Measurements from ENCODE around the gene FLVCR1.
"Not testable (repeated sequence)": the region's sequence is repeated elsewhere in the genome, so short reads cannot be mapped to it uniquely, and the experiment has no call there.

Gene FLVCR1

DNA sequence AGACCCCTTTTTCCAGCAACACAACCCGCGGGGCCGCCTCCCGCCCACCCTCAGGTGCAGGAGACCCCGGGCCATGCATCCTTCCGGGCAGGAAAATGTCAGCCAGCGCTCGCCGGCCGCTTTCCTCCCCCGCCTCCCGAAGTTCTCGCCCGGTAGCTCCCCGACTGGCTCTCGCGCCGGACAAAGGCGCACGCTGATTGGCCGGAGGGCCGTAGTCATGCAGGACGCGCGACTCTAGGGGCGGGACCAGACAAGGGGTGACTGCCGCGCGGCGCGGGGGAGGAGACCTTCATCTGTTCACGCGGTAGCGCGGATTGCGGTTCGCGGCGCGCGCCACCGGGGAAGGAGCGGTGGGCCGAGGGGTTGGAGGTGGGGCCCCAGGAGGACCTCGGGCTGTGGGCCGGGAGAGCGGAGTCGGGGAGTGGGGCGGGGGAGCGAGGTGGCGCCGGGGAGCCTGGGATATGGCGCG lies at the start of gene FLVCR1:
Gene FLVCR1, plus strand, starts transcription at position 284 of the 469 bp plus-strand sequence. Its CDS starts 178 bp downstream, at position 462.
- DNase-seq (ENCODE audit: low read depth in 2 of 2): peak; percentile 95 to 96

DNA sequence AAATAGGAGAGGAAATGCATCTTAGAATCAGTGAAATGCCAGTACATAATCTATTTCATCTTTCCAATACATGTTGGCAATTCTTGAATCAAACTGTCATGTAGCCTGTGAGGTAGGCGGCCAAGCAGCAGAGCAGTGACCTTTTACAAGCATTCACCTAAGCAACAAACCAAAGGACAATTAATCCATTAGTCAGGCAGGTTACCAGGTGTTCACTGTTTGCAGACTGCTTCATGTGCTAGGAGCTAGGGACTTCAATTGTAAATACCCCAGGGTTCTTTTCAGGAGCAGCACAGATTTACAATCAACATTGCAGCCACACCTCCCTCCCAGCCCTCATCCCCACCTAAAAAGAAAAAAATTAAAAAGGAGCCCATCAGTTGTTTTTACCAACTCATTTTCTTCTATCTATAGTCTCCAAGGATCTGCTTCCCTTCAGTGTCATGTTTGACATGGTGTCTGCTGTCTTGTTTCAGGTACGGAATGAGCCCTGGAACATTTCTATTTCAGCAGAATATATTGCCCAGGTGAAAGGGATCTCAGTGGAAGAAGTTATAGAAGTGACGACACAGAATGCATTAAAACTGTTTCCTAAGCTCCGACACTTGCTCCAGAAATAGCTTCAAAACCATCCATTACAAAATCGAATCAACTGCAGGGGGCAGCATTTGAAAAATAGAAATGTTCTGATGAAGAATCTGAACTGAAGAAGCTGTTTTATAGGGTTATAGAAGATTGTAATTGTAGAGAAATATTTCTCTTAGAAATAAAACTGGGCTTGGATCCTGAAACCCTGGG lies 43.3 kb upstream of the FLVCR1 start:
- DNase-seq (ENCODE audit: low read depth in 2 of 2): no peak

- no peak for DNase-seq (ENCODE audit: low read depth in 2 of 2)
Observed at GRCh38 chr1:212816567-212817278, 41.4 kb upstream of the FLVCR1 start.

DNA sequence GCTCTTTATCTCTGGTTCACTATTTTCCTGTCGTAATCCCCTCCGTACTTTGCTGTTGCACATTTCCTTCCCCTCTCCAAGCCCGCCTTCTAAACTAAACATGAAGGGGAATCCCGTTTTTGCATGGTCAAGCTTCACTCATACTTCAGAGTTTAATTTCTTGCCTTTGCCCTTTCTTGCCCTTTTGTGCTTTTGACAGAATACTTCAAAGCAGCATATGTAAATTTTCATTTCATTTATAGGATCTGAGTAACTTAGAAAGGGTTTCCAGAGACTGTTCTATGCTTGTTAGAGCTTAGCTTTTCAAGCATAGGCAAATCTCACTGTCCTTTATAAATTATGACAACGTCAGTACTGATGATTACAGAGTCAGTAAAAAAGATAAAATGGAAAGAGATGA lies 38.3 kb upstream of the FLVCR1 start:
- no peak for DNase-seq (ENCODE audit: low read depth in 2 of 2)

DNA sequence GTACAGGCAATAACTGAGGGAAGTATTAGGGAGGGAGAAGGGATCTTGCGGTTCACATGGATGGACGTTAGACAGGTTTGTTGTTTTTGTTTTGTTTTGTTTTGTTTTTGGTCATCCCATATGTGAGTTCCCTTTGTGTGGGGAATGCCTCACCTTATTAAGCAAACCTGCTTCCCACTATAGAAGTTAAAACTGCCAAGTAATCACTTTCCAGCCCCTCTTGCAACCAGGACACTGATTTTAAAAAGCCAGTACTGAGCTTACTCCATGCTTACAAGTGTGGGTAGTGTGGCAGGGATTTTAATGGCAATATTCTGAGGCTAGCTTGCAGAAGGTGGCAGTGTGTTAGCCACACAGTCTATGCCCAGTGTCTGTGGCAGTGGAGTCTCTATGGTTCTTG lies 37.1 kb upstream of the FLVCR1 start:
- DNase-seq (ENCODE audit: low read depth in 2 of 2): no peak

GRCh38 chr1:212822956-212823355 lies 35.1 kb upstream of the FLVCR1 start:
- DNase-seq (ENCODE audit: low read depth in 2 of 2): no peak

GRCh38 chr1:212824201-212824600 lies 33.9 kb upstream of the FLVCR1 start:
- DNase-seq (ENCODE audit: low read depth in 2 of 2): no peak

DNA sequence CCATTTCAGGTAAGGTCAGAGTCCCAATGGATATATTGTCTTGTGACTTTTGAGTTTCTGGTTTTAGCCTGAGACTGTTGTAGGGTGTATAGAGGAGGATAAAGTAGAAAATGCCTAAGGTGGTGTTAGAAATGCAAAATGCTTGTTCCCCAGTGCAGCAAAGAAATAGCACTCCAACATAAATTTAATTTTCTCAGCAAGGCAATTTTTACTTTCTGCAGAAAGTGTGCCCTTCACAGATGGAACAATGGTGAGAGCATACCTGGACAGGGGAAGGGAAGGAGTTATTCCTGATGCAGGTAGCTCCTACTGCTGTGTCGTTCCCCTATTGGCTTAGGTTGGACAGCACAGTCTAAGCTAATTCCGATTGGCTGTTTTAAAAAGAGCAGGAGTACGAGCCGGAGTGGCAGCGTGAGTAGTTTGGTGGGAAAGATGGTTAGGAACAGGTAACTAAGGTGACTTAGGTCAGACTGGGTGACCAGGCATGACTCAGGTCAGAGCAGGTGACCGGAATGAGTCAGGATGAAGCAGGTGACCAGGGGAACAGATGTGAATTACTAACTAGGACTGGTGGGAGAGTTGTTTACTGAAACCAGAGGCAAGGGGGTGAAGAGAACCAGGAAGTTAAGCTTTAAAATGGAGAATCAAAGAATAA lies 32.1 kb upstream of the FLVCR1 start:
- no peak for DNase-seq (ENCODE audit: low read depth in 2 of 2)

GRCh38 chr1:212827171-212827776 lies 30.8 kb upstream of the FLVCR1 start:
- DNase-seq (ENCODE audit: low read depth in 2 of 2): no peak

DNA sequence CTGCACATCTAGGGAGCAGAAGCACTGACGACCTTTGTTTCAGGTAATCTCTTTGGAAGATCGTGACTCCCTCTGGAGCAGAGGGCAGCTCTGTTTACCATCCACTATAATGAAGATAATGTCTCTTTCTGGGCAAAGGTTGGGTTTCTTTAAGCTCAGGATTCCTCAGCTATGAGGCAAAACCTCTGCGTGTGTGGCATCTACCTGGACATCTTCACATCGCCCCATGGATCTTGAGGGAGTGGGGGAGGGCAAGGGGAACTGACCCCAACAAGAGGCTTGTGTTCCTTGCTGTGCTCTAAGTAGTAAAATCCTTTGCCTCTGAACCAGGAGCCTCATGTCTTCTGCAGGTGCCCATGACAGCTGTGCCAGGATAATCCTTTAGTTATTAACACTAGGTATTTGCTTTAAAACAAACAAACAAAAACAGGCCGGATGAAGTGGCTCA lies 30.2 kb upstream of the FLVCR1 start:
- DNase-seq (ENCODE audit: low read depth in 2 of 2): no peak

DNA sequence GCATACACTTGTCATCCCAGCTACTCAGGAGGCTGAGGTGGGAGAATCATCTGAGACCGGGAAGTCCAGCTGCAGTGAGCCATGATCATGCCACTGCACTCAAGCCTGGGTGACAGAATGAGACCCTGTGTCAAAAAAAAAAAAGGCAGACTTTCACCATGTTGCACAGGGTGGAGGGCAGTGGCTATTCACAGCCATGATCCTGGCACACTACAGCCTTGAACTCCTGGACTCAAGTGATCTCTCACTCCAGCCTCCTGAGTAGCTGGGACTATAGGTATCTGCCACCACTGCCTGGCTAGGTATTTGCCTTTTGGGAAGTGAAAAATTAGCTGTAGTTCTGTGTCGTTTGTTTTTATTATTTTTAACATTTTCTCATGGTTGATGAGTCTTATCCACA lies 29.7 kb upstream of the FLVCR1 start:
- no peak for DNase-seq (ENCODE audit: low read depth in 2 of 2)

DNA sequence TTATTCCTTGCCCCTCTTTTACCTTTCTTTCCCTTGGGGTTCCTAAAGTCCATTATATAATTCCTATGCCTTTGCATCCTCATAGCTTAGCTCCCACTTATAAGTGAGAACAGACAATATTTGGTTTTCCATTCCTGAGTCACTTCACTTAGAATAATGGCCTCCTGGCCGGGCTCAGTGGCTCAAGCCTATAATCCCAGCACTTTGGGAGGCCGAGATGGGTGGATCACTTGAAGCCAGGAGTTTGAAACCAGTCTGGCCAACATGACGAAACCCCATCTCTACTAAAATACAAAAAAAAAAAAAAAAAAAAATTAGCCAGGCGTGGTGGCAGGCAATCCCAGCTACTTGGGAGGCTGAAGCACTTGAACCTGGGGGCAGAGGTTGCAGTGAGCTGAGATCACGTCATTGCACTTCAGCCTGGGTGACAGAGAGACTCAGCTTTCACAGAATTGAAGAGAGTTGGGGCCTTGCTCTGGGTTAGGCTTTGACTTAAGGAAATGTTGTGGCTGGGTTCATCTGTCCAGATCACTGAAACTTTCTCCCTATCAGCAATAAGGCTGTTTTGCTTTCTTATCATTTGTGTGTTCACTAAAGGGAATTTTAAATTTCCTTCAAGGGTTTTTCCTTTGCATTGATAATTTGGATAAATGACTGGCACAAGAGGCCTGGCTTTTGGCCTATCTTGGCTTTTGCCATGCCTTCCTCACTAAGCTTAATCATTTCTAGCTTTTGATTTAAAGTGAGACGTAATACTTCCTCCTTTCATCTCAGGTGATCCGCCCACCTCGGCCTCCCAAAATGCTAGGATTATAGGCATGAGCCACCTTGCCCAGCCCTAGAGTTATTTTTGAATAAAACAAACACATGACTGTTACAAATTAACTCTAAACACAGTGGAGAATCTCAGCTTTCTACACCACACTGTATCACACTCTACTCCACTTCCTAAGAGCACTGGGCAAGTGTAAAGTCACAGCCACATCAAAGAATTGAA lies 24.6 kb upstream of the FLVCR1 start:
- not testable (repeated sequence) for DNase-seq (ENCODE audit: low read depth in 2 of 2)

DNA sequence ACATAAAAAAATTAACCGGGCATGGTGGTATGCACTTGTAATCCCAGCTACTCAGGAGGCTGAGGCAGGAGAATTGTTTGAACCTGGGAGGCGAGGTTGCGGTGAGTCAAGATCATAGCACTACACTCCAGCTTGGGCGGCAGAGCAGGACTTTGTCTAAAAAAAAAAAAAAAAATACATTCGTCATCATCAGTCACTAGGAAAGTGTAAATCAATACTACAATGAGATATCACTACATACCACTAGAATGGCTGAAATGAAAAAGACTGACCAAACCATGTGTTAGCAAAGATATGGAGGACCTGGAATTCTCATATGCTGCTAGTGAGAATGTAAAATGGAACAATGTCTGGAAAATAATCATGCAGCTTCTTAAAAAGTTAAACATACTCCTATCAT lies 19.9 kb upstream of the FLVCR1 start:
- DNase-seq (ENCODE audit: low read depth in 2 of 2): no peak

DNA sequence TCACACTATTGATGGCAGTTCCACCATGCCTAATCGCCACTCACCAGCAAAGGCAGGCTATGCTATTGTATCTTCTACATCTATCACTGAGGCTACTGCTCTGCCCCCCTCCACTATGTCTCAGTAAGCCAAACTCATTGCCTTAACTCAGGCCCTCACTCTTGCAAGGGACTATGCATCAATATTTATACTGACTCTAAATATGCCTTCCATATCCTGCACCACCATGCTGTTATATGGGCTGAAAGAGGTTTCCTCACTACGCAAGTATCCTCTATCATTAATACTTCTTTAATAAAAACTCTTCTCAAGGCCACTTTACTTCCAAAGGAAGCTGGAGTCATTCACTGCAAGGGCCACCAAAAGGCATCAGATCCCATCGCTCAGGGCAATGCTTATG lies 13.6 kb upstream of the FLVCR1 start:
- DNase-seq (ENCODE audit: low read depth in 2 of 2): not testable (repeated sequence)

- DNase-seq (ENCODE audit: low read depth in 2 of 2): no peak
Observed at GRCh38 chr1:212847549-212847948, 10.5 kb upstream of the FLVCR1 start, which contains the start of gene SPATA45. Gene SPATA45, minus strand, starts transcription at chr1:212847649. Its CDS starts 11,500 bp downstream, at chr1:212836149.

DNA sequence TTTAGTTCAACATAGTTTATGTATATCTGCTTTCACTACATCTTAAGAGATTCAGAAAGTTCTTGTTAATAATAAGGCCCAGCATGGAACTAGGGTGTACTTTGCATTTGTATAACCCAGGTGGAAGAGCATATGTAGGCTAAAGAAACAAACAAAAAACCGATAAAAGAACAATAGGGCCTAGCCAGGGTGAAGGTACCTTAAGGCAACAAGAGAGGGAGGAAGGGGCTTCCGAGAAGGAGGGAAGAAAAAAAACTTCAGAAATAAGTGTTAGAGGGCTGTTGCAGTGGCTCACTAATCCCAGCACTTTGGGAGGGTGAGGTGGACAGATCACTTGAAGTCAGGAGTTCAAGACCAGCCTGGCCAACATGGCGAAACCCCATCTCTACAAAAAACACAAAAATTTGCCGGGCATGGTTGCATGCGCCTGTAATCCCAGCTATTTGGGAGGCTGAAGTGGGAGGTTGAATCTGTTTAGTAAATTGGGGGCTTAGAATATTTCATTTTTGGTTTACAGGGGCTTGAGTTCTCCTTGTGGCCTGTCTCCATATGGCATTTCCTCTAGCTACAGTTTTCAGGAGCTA lies 5.9 kb upstream of the FLVCR1 start:
- no peak for DNase-seq (ENCODE audit: low read depth in 2 of 2)

- DNase-seq (ENCODE audit: low read depth in 2 of 2): no peak
Observed at GRCh38 chr1:212853658-212854057, 4.4 kb upstream of the FLVCR1 start.

DNA sequence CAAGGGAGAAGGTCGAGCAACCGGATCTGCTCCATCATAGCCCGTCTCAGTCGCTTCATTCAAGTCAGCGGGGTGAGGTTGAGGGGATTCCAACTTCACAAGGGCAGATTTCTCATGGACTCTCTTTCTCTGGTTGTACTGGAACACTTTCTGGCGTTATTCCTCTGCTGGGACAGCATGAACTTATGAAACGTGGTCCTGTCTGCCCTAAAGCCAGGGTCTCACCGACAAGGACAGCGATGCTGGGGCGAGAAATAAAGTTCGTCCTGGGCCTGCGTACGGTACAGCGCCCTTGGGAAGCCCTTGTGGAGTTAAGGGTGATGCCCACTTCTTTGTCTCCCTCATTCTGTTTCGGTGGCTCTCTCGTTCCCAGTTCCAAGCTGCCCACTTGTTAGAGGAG lies 1.3 kb upstream of the FLVCR1 start:
- no peak for DNase-seq (ENCODE audit: low read depth in 2 of 2)

GRCh38 chr1:212858461-212859265 lies 588 bp downstream of the FLVCR1 start:
- DNase-seq (ENCODE audit: low read depth in 2 of 2): no peak

Measured in stimulated activated CD8-positive, alpha-beta memory T cell treated with anti-CD3 and anti-CD28 coated beads, Interleukin-15, amount 100 ng/mL, for 48 hours (primary cell).